ENCODE measurements around the gene TNRC18.

The TNRC18 gene

GRCh38 chr7:5425507-5426225 is 2.0 kb upstream of the TNRC18 start:
- H3K4me3 ChIP-seq (ENCODE audit: low read depth, low read length, poor library complexity, severe bottlenecking) = no peak overlapping the region
- H3K9me3 ChIP-seq (ENCODE audit: low read length) = no peaks in the 10 kb centered on the region
- H3K9me2 ChIP-seq (ENCODE audit: low read depth, low read length) = no peaks in the 10 kb centered on the region
- no peaks in the 10 kb centered on the region for H3K36me3 ChIP-seq (ENCODE audit: insufficient read depth, low read length)
- H2AFZ ChIP-seq (ENCODE audit: low read length) = no peak overlapping the region
- no peak for TF ChIP-seq EZH2 (IDR thresholded peaks at IDR 0.05; ENCODE audit: borderline replicate concordance, low read length)
- TF ChIP-seq, protein P1, sequence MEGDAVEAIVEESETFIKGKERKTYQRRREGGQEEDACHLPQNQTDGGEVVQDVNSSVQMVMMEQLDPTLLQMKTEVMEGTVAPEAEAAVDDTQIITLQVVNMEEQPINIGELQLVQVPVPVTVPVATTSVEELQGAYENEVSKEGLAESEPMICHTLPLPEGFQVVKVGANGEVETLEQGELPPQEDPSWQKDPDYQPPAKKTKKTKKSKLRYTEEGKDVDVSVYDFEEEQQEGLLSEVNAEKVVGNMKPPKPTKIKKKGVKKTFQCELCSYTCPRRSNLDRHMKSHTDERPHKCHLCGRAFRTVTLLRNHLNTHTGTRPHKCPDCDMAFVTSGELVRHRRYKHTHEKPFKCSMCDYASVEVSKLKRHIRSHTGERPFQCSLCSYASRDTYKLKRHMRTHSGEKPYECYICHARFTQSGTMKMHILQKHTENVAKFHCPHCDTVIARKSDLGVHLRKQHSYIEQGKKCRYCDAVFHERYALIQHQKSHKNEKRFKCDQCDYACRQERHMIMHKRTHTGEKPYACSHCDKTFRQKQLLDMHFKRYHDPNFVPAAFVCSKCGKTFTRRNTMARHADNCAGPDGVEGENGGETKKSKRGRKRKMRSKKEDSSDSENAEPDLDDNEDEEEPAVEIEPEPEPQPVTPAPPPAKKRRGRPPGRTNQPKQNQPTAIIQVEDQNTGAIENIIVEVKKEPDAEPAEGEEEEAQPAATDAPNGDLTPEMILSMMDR (IDR thresholded peaks at IDR 0.05; ENCODE audit: low read length) = no peak
- H3F3A ChIP-seq (ENCODE audit: insufficient read depth, low read length) = no peaks in the 10 kb centered on the region
- H3K79me2 ChIP-seq (ENCODE audit: insufficient read depth, low read length) = no peaks in the 10 kb centered on the region
- H3K4me1 ChIP-seq (ENCODE audit: insufficient read depth, low read length, severe bottlenecking) = peaks cover 23% of the 10 kb centered on the region
- H3K9ac ChIP-seq (ENCODE audit: low read length) = no peak overlapping the region
- no peaks in the 10 kb centered on the region for H4K20me1 ChIP-seq (ENCODE audit: insufficient read depth, low read length)
- H3K4me2 ChIP-seq (ENCODE audit: low read length) = no peak overlapping the region
- H3K27me3 ChIP-seq (ENCODE audit: insufficient read depth, low read length) = peaks cover 15% of the 10 kb centered on the region; the same call in 1 of the 2 replicates
- H3K27ac ChIP-seq (ENCODE audit: low read depth, low read length, poor library complexity, severe bottlenecking) = no peak overlapping the region

DNA sequence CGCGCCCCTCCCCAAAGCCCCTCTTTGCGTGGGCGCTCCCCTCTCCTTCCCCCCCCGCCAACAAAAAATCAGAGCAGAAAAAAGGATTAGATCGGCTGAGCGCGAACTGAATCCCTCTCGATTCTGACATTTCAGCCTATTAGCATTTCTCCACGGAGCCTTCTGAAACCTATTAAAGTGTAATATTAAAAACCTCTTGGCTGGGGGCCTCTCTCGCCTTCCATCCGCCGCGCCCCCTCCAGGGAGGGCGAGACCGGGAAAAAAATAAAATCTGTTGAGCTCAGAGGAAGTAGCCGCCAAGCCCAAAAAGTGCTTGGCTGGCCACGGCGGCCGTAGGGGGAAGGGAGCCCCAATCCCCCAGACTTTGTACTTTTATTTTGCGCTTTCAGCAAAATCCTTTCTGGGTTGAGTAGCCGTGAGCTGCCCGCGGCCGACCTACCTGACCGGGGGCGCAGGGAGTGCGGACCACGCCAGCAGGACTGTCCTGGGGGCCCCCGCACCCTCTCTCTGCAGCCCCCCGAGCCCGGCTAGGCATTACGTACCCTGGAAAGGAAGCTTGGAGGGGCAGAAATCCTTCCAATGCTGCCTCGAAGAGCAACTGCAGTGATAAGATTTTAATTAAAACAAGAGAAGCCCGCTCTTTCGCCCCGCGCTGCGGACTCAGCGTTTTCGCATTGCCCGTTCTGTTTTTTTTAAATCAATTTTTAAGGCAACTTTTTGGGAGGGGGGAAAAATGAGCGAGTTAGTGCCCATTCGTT is 1.3 kb upstream of the TNRC18 start:
- H4K20me1 ChIP-seq (ENCODE audit: insufficient read depth, low read length) = no peaks in the 10 kb centered on the region
- peaks cover 23% of the 10 kb centered on the region for H3K4me1 ChIP-seq (ENCODE audit: insufficient read depth, low read length, severe bottlenecking)
- no peaks in the 10 kb centered on the region for H3K9me2 ChIP-seq (ENCODE audit: low read depth, low read length)
- H2AFZ ChIP-seq (ENCODE audit: low read length) = no peak overlapping the region
- no peak overlapping the region for H3K4me2 ChIP-seq (ENCODE audit: low read length)
- H3K36me3 ChIP-seq (ENCODE audit: insufficient read depth, low read length) = no peaks in the 10 kb centered on the region
- H3K9ac ChIP-seq (ENCODE audit: low read length) = no peak overlapping the region
- H3K27ac ChIP-seq (ENCODE audit: low read depth, low read length, poor library complexity, severe bottlenecking) = no peak overlapping the region
- H3K27me3 ChIP-seq (ENCODE audit: insufficient read depth, low read length) = peaks cover 15% of the 10 kb centered on the region; the same call in 1 of the 2 replicates
- no peak overlapping the region for H3K4me3 ChIP-seq (ENCODE audit: low read depth, low read length, poor library complexity, severe bottlenecking)
- no peaks in the 10 kb centered on the region for H3K79me2 ChIP-seq (ENCODE audit: insufficient read depth, low read length)
- no peak for TF ChIP-seq EZH2 (IDR thresholded peaks at IDR 0.05; ENCODE audit: borderline replicate concordance, low read length)
- TF ChIP-seq, protein P1 (IDR thresholded peaks at IDR 0.05; ENCODE audit: low read length) = no peak
- H3K9me3 ChIP-seq (ENCODE audit: low read length) = no peaks in the 10 kb centered on the region
- no peaks in the 10 kb centered on the region for H3F3A ChIP-seq (ENCODE audit: insufficient read depth, low read length)

GRCh38 chr7:5423976-5424748 is 528 bp upstream of the TNRC18 start:
- Histone ChIP-seq H3K4me1 (ENCODE audit: insufficient read depth, low read length, severe bottlenecking) (peaks cover 23% of the 10 kb centered on the region), H3K36me3 (ENCODE audit: insufficient read depth, low read length) (no peaks in the 10 kb centered on the region), H3K4me2 (ENCODE audit: low read length) (peak overlapping the region; percentile 46; the same call in 1 of the 2 replicates), H3K27me3 (ENCODE audit: insufficient read depth, low read length) (peaks cover 23% of the 10 kb centered on the region), H3K9ac (ENCODE audit: low read length) (no peak overlapping the region), H3K79me2 (ENCODE audit: insufficient read depth, low read length) (no peaks in the 10 kb centered on the region), H3K27ac (ENCODE audit: low read depth, low read length, poor library complexity, severe bottlenecking) (no peak overlapping the region), H3K9me3 (ENCODE audit: low read length) (no peaks in the 10 kb centered on the region), H2AFZ (ENCODE audit: low read length) (no peak overlapping the region), H3F3A (ENCODE audit: insufficient read depth, low read length) (no peaks in the 10 kb centered on the region), H4K20me1 (ENCODE audit: insufficient read depth, low read length) (no peaks in the 10 kb centered on the region), H3K4me3 (ENCODE audit: low read depth, low read length, poor library complexity, severe bottlenecking) (peak overlapping the region; percentile 36), H3K9me2 (ENCODE audit: low read depth, low read length) (no peaks in the 10 kb centered on the region)
- no peak for TF ChIP-seq EZH2 (IDR thresholded peaks at IDR 0.05; ENCODE audit: borderline replicate concordance, low read length)
- TF ChIP-seq, protein P1 (IDR thresholded peaks at IDR 0.05; ENCODE audit: low read length) = no peak
